Effector CD8-positive, alpha-beta T cell (primary cell): ENCODE results near the gene TRIM58.

ENCODE experiments used
- DNase-seq: peaks from one replicate; lab custom pipeline; 2025; lab: John Stamatoyannopoulos, UW

Gene TRIM58

GRCh38 chr1:247884797-247885413, 27.9 kb downstream of the TRIM58 start:
- no peak for DNase-seq

GRCh38 chr1:247895163-247895637, 38.2 kb downstream of the TRIM58 start, which contains the start of gene OR2W3:
TSS of gene OR2W3 (plus strand) at chr1:247895587. CDS start at chr1:247895587, 0 bp downstream.
- no peak for DNase-seq

- no peak for DNase-seq
These were observed 39.0 kb downstream of the TRIM58 start for GRCh38 chr1:247895976-247896375.

GRCh38 chr1:247904122-247904521, 47.1 kb downstream of the TRIM58 start:
- DNase-seq, result no peak

- DNase-seq, result no peak
These were observed 48.2 kb downstream of the TRIM58 start for GRCh38 chr1:247905181-247905580.

GRCh38 chr1:247905910-247906503, 49.0 kb downstream of the TRIM58 start:
- DNase-seq, result no peak

- no peak for DNase-seq
These were observed 49.6 kb downstream of the TRIM58 start for GRCh38 chr1:247906504-247907047.

GRCh38 chr1:247908766-247909165, 51.8 kb downstream of the TRIM58 start:
- no peak for DNase-seq

GRCh38 chr1:247913786-247914185, 56.8 kb downstream of the TRIM58 start:
- DNase-seq, result no peak

GRCh38 chr1:247914941-247915662, 58.1 kb downstream of the TRIM58 start:
- no peak for DNase-seq

GRCh38 chr1:247919952-247920351, 63.0 kb downstream of the TRIM58 start, which contains the start of gene OR2T8:
TSS of gene OR2T8 (plus strand) at chr1:247920252. CDS start at chr1:247921018, 766 bp downstream.
- no peak for DNase-seq

GRCh38 chr1:247923941-247924340, 67.0 kb downstream of the TRIM58 start:
- DNase-seq, result no peak

GRCh38 chr1:247924868-247925267, 67.9 kb downstream of the TRIM58 start, which contains the start of gene OR2AJ1:
TSS of gene OR2AJ1 (plus strand) at chr1:247924889. CDS start at chr1:247933769, 8,880 bp downstream.
- DNase-seq, result no peak
